ENCODE data around the gene ENO4.

The ENO4 gene

DNA sequence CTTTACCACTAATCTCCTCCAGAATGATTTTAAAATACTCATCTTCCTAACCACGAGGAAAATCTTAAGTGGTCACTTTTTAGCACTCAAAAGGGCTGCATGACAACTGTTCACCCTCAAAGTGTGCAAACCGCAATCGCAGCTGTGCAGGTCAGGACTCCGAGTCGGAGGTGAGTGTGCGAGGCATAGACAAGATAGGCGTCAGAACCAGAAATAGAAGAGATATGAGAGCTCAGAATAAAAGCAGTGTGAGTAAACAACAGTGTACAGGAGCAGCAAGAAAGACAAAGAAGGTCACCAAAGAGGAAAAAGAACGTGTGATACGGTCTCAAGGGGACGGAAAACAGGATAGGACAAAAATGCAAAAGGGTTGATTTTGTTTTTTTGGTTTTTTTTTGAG is 17.5 kb upstream of the ENO4 start:
- DNase-seq = no peak

DNA sequence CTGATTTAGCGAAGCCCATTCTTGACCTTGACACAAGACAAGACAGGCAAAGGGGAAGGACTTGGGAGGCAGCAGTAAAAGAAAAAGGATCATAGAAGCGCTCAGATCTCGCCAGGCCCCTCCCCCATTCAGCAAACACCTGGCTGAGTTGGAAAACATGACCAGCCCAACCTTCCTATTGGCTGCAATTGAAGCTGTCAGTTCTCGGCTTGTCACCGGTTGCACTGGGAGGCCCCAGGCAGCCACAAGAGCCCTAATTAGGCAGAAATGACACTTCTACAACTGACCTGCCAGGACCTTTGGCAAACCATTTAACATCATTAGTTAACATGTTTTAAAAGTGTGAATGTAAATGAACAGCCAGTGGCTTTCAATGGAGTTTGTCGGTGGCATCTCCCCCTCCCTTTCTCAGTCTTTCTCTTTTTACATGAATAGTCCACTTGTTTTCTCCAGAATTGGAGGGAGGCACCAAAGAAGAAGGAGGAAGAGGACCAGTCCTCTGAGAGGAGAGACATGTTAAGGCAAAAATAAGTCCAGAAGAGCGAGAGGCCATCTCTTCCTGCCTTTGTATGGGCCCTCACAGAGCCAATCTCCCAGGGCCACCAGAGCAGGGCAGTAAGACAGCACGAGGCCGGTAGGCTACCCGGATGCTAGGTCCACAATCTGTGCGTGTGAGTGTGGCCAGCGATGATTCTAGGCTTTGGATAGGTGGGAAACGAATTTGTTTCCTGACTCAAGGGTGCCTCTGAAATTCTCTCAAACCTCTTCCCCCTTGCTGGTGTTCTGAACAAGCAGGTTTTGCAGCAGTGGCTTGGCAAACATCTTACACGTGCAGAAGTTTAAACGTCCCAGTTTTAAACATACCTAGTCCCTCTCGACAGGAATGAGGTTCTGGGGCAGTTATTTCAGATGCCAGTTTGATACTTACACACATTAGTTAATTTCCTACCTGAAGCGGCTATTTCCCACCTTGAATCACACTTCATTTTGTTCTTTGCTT is 15.0 kb upstream of the ENO4 start:
- DNase-seq = no peak

DNA sequence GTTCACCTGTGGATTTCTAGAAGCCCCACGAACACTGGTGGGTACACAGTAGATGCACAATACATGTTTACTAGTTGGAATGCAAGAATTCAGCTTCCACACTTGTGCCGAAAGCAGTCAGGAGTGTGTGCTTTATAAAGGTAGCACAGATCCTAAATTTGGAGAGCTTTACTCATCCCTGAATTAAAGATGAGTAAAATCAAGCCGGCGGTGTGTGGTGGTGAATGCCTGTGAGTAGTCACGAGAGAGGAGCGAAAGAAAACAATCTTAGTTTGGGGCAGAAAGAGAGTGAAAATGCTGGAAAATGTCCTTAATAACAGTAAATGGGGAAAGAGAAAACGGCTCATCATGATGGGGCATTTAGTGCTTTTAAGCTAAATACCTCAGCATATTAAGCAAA is 13.6 kb upstream of the ENO4 start:
- no peak for DNase-seq

DNA sequence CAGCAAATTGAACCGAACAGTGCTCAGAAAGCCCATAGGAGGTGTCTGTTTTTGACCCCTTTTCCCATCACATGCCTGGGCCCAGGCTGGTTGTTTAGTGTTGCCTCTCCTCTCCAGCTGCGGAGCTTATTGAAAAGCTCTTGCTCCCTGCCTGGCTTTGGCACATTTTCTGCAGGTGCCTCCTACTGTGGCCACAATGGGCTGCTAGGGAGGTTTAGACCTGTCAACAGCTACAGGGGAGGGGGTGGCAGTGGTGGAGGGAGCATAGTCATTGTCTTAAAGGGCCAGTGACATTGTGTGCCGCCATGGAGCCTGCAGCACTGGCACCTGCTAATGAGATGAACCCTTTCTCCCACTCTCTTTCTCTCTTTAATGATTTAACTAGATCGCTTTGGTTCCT is 13.2 kb upstream of the ENO4 start:
- DNase-seq = no peak

DNA sequence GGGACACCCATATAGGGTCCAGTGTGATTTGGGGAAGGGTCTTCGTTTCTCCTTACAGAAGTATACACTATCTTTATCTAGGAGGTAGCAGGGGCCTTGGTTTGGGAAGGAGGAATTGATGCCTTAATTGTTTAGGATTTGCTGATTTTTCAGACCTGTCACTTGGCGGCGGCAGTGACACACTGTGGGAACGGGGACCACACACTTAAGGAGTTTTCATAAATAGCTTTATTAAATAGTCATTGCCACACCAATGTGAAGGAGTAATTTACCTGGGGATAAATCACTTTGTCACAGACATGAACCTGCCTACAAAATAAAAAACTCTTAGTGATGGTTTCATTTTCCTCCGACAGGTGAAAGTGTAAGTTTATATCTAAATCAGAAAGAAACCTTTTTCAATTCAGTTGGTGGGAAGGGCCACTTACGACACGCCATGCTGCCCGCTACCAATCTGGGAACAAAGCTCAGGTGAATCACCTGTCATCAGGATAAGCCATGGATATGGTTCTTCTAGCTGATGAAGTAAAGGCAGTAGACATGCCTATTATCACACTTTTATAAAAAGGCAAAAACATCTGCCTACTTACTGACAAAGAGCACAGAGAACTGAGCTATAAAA is 12.3 kb upstream of the ENO4 start:
- DNase-seq = peak; percentile 34

DNA sequence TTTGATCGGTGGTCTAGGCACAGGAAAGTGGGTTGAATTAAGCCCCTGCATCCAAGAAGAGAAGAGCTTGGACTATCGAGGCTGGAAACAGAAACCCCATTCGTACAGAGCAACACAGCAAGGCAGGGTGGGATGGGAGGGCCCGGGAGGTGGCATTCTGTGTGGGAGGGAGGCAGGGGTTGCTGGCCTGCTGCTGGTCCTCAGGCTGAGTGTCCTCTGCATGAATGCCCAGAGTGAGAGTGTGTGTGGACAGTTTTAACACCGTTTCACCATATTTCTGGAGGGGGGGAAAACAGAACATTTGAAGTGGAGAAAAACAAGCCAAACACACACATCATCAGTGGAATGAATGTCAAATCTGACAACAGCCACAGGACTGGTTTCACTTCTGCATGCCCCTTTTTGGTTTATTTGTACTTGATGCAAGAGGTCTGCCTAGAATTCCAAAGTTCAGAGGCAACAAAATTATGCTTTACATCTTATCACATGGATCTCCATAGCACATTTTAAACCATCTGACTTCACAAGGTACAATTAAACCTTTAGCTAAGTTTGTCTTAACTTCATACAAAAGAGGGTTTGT is 11.1 kb upstream of the ENO4 start:
- no peak for DNase-seq

DNA sequence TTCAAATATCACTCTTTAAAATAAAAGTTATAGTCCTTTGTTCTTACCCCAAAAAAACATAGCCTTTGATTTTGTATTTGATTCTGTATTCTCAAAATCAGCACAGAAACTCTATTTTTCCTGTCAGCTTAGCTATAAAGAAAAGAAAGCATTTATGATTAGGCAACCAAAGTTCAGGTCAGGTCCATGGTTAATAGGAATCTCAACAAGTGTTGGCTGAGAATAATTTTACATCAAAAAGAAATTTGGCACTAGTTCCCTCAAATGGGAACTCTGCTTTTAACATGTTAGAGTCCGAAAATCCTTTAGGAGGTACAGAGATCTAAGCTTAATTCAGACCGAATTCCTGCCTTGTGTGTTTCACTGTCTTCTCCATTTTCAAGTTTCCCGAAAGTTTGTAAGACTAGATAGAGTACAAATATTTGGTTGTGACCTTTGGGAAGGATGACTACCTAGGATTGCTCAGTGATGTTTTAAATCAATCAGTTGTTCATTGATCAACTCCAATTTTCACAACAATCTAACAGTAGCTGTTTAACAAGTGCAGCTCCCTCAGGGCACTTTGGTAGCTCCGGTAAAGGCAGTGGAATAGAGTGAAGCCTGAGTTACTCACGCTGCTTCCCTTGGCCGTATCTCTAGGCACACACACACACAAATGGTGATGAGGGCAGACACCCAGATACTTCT is 8.8 kb upstream of the ENO4 start:
- no peak for DNase-seq

DNA sequence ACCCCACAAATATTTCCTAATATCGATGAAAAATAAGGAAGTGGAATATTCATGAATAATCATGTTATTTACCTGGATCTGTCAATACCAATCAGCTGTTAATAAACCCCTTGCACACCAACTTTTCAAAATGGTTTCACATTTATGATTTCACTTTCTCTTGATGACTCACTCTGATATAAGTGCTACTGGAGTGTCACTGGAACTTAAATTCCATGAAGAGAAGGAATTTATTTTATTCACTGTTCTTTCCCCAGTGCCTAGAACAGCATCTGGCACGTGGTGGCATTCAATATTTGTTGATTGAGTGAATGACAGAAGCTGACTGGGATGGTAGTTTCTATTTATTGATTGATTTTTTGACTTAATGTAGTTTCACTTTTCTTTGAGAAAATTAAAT is 3.5 kb upstream of the ENO4 start:
- no peak for DNase-seq

DNA sequence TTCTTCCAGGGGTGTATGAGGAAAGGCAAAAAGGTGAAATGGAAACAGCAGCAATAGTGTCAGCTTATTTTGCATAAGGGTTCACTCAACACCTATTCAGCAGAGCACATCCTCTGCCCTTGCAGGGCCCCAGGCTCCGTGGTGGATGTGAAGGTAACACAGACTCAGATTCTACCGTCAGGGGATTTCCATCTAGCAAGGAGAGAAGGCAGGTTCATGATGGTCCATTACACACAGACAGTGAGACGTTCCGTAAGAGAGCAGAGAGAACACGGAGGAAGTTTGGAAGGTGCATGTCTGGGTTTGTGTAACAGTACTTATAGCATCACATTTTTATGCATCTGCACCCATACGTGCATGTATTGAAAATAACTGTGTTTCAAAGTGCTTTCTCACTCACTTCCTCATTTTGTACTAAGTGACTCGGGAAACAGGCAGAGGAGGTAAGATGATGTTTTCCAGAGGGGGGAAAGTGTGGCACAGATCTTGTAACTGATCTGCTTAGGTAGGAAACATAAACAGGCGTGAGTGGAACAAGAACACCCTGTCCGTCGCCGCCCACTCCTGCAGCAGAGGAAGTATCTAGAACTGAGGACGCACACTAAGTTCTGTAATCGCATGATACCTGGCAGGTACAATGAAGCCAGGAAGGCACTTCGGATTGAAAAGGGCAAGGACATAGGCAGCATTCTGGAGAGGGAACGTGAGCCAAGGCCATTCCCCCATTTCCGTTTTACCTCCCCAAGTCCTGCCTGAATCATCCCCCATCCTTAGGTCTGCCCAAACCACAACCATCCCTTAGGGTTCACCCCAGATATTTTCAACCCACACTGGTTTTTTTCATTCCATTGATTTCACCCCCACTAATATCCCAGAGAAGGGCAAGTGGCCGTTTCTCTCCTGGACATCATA is 1.0 kb upstream of the ENO4 start:
- no peak for DNase-seq

DNA sequence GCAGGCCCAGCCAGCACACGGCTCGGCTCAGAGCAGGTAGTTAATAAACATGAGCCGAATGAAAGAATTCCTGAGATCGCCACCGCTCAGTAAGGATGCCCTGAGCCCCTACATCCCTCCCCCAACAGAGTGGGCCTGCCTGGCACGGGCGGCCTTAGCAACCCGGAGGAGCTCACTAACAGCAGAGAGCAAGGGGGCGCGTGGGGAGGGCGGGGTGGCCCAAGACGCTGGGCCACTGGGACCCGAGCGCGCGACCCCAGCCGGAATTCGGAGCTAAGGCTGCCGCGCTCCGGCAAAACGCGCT is 403 bp upstream of the ENO4 start:
- DNase-seq = no peak

DNA sequence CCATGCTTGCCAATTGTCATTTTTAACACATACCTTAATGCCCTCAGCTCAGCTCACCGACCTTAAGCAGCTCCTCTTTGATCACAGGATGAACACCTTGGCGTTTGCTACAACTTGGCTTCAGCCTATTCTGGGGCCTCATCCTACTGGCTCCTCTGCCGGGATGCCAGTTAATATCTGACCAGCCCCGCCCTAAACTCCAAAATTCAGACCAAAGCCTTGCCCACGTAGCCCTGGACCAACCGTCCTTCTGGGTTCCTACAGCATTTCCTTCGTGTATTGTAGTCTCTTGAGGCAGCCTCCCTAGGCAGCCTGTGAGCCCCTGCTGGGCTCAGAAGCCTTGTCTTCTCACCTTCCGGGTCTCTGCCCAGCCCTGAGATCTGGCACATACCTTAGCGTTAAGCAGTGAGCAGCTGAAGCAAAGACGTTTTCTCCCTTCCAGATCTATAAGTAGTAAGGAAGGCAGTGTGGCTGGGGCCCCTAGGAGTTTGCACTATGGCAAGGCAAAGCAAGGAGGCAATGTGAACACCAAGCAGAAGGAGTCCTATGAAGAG is 836 bp downstream of the ENO4 start:
- DNase-seq = no peak

DNA sequence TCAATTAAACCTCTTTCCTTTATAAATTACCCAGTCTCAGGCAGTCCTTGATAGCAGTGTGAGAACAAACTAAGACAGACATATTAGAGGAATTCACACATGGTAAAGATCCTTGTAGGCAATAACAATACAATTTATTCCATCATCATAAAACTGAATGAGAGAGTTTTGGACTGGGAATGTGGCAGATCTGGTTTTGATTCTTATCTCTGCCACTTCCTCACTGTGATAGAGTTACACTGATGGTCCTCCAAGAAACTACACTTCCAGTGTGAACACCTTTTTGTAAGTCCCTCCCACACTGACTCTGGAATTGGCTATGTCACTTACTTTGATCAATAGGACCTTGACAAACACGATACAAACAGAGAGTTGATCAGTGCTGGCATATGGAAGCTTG is 2.9 kb downstream of the ENO4 start:
- DNase-seq = no peak

DNA sequence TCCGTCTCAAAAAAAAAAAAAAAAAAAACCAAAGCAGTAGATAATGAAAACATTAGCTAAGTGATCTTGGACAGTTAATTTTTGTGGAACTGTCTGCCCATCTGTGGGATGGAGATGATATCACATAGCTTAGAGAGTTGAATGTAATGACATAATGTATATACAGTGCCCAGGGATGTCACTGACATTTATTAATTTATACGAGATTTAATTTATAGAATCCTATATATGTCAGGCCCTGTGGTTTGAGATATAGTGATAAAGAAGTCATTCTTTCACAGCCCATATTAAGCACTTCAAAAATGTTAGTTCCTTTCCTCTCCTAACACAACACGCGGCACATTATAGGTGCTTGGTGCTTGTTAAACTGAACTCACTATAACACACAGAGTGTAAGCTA is 4.0 kb downstream of the ENO4 start:
- DNase-seq = no peak

DNA sequence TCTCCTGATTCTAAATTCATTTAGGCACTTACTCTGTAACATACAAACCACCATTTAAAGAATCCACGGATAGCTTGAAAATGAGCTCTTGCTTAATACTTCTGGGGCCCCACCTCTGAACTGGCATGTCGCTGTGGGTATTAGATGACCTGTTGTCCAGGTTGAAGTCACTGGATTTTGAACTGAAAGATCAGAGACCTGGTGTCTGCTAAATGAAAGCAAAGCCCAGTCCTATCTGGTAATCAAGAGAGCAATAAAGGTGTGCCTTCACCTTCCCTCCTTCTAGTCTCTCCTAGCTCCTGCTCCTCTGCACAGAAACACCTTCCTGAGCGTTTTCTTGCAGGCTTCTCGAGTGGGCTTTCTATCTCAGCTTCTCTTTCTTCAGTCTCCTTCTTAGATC is 4.4 kb downstream of the ENO4 start:
- no peak for DNase-seq

DNA sequence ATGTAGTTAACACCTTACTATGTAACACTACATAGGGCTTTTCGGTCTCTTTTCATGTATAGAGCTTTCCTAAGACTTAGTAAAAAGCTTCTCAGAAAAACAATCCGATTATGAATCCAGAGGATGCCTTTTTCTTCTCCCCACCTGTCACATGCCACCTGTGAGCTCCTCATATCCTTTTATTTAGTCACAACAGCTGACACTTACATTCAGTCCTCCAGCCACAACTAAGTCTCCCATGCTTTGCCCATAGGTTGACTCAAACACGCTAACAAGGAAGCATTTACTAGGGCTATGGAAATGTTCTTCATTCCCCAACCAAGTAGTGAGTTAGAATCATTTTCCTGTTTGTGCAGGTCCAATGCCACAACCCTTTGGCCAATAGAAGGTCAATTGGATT is 7.9 kb downstream of the ENO4 start:
- no peak for DNase-seq

DNA sequence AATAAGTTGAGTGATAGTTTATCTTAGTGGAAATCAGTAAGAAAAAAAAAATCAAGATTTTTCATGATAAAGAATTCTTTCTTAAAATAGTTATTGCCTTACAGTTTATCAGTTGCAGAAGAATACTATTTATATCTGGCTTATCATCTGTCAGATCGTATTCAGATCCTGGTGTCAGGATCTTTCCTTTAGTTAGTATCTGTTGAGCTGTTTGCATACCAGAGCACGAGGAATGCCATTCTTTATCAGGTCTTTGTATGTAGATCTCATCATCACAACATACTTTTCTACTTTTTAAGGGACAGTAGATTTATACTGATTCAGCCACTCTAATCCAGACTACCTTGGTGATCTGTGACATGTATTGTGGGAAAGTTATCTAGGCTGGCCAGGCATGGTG is 12.5 kb downstream of the ENO4 start:
- no peak for DNase-seq

DNA sequence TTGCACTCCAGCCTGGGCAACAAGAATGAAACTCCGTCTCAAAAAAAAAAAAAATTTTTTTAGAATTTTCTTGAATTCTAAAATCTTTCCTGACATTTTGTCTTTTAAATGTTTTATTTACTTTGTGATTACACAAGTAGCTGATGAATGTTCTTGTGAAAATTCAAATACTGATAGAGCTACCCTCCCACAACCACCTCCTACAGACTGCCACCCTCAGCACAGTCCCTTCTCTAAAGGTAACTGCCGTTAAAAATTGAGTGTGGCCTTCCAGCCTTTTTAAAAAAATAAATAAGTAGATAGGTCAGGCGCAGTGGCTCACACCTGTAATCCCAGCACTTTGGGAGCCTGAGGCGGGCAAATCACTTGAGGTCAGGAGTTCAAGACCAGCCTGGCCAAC is 15.1 kb downstream of the ENO4 start:
- DNase-seq = no peak

DNA sequence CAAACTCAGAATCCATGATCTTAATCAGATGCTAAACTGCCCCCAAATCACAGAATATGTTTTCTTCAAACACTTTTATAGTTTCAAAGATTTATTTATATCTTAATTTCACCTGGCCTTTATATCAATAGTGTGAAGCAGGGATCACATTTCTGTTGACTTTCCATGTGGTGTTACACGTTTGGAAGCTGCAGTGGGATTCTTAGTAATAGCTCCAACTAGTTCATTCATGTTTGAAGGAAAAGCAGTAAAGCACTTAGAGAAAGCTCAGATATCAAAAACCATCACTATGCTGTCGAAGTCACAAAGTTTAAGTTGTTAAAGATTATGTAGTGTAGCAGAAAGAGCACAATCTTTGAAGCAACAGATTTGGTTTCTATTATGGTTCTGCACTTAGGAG is 16.8 kb downstream of the ENO4 start:
- no peak for DNase-seq

DNA sequence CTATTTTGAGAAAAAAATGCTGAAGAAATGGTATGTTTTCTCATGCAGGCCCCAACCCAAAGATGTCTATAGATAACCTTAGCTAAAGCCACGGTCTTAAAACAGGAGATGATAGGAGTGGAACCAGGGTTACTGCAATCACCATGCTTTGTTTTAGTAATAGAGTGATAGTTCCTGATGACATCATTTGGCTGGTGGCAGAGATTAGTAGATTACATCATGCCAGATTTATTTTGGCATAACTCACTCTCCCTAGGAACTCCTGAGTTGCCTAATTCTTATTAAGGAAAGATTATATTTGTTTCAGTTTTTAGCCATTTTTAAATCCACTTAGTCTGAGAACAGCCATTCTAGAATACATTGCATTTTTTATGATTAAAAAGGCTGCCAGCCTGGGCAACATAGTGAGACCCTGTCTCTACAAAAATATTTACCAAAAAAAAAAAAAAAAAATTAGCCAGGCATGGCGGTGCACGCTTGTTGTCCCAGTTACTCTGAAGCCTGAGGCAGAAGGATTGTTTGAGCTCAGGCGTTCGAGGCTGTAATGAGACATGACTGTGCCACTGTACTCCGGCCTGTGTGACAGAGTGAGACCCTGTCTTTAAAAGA is 17.8 kb downstream of the ENO4 start:
- no peak for DNase-seq

DNA sequence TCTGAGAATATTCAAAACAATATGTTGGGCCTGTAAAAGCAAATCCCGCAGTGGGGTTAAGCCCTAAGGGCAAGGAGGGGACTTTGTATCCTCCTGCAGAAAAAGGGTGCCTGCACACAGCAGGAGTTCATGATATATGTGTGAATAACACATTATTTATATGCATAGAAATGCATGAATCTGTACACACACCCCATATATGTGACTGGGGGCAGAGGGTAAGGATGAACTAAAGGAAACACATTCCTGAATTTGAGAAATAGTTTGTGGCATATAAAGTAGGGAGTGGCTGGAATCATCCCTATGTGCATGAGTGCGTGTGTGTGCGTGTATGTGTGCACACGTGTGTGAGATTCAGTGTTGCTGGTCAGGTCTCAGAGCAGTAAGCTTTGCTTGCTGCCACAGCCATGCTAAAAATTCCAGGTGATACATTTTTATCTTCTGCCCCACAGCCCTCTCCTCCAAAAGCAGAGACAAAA is 18.9 kb downstream of the ENO4 start:
- no peak for DNase-seq

DNA sequence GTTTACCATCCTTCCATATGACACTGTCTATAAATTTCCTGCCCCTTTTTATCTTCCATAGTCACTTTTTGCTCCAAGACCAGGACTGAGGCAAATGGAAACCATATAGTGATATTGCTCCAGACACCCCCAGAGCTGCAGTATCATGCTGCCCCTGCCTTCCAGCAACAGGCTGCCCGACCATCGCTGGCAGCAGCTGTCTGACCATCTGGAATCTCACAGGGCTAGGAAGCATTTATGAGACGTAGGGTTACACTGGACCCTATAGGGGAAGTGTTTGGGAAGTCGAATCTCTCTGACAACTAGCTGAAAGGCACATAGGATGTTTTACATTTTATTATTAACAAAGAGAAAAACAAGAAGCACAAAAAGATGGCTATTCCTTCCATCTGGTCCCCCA is 19.4 kb downstream of the ENO4 start:
- no peak for DNase-seq

DNA sequence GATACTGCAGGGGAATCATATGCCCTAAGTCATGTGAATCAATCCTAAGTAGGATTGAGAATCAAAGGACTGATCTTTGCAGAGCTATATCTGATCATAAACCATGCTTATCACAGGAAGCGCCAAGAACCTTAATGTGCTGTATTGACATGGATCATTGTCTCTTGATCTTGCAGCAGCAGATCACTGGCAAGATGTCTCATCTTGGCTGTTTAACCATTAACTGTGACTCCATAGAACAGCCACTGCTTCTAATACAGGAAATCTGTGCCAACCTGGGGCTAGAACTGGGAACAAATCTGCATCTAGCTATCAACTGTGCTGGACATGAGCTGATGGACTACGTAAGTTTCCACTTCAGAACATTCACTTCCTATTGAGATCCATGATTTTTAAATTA is 21.6 kb downstream of the ENO4 start:
- no peak for DNase-seq
